Vagina (tissue), 2 donors: ENCODE measurements around the gene MLH3. TPM values are rescaled to one million over a fixed set of nuclear protein-coding genes. Genes with fewer than 3 reads are reported as not detected.

Experiments
- DNase-seq, 2 donors: peaks; one replicate each; pipeline ENCODE4 v3.0.0-alpha.2; 2017; ENCODE audit errors: extremely low spot score in 2 of 2
- H3K27ac ChIP-seq: fragments of 200-600 bp; sonication (generic); one replicate; pipeline ENCODE4 v1.5.1; 2019
- H3K27me3 ChIP-seq: fragments of 200-600 bp; sonication (generic); one replicate; pipeline ENCODE4 v1.5.1; 2019
- H3K36me3 ChIP-seq, 2 donors: fragments of 200-600 bp; sonication (generic); one replicate each; pipeline ENCODE4 v1.5.1; 2017 to 2019
- H3K4me1 ChIP-seq: fragments of 200-600 bp; sonication (generic); one replicate; pipeline ENCODE4 v1.5.1; 2019
- H3K4me3 ChIP-seq, 2 donors: fragments of 200-600 bp; sonication (generic); 1 replicate in 1 of 2; 2 replicates in 1 of 2; pipeline ENCODE4 v1.5.1; 2016 to 2019
- H3K9me3 ChIP-seq: fragments of 200-600 bp; sonication (generic); one replicate; pipeline ENCODE4 v1.5.1; 2019
- CTCF ChIP-seq, 3 experiments: fragments of 450-650 bp in 2 of 3; fragments of 200-600 bp in 1 of 3; sonication (generic) in 1 of 3; IDR thresholded peaks; one replicate each; pipeline ENCODE4 v1.5.1; 2017 to 2019; ENCODE audit warnings: antibody characterized with exemption in 3 of 3, mild to moderate bottlenecking in 2 of 3, moderate library complexity in 2 of 3
- POLR2A ChIP-seq, 2 donors: fragments of 450-650 bp; IDR thresholded peaks; one replicate each; pipeline ENCODE4 v1.6.1; 2017; ENCODE audit warnings: antibody characterized with exemption in 2 of 2, mild to moderate bottlenecking in 2 of 2, moderate library complexity in 2 of 2
- POLR2AphosphoS5 ChIP-seq, 2 donors: sonication (generic); formaldehyde crosslinking; IDR thresholded peaks; one replicate each; pipeline ENCODE4 v1.9.0; 2017; ENCODE audit warnings: antibody characterized with exemption in 2 of 2, mild to moderate bottlenecking in 2 of 2, low read depth in 1 of 2; ENCODE audit not compliant: insufficient read depth in 1 of 2
- intact Hi-C: fragments of 100-400 bp; cut with DNase I; formaldehyde crosslinking; loops from one replicate; pipeline ENCODE4 v1.15.1; 2023
- total RNA-seq: library from RNA; depleted of rRNA; stranded (reverse); fragments of >200 nt; gene quantifications from one replicate; pipeline ENCODE4 v1.2.3, GENCODE V29; 2016

The MLH3 gene
- total RNA-seq, 1 donor from 2014 or later: 32.9 TPM

- no peaks in the 10 kb centered on the region for H3K27me3 ChIP-seq
- H3K9me3 ChIP-seq: no peaks in the 10 kb centered on the region
- no peak overlapping the region for H3K4me3 ChIP-seq
- TF ChIP-seq CTCF (IDR thresholded peaks at IDR 0.05) (no peak), POLR2A (IDR thresholded peaks at IDR 0.05) (no peak), POLR2AphosphoS5 (IDR thresholded peaks at IDR 0.05; ENCODE audit: insufficient read depth in 1 of 2, low read depth in 1 of 2) (no peak)
- intact Hi-C loops: loop anchor here (10.0 kb wide), 2 partner anchors 53 to 173 kb away; no protein-coding TSS in a partner anchor
- no peaks in the 10 kb centered on the region for H3K4me1 ChIP-seq
- no peak overlapping the region for H3K27ac ChIP-seq
- H3K36me3 ChIP-seq: peaks cover 0 to 70% of the 10 kb centered on the region in 2 donors
- DNase-seq: no peak
Measured at GRCh38 chr14:75088153-75088552, 36.9 kb upstream of the MLH3 start.

- intact Hi-C loops: loop anchor here (10.0 kb wide), 2 partner anchors 50 to 170 kb away; no protein-coding TSS in a partner anchor
Measured at GRCh38 chr14:75084513-75084912, 33.2 kb upstream of the MLH3 start.

GRCh38 chr14:75083271-75083670, 32.0 kb upstream of the MLH3 start:
- H3K9me3 ChIP-seq: no peaks in the 10 kb centered on the region
- peaks cover 0 to 47% of the 10 kb centered on the region in 2 donors for H3K36me3 ChIP-seq
- no peak for TF ChIP-seq POLR2A (IDR thresholded peaks at IDR 0.05)
- no peak for TF ChIP-seq CTCF (IDR thresholded peaks at IDR 0.05)
- TF ChIP-seq POLR2AphosphoS5 (IDR thresholded peaks at IDR 0.05; ENCODE audit: insufficient read depth in 1 of 2, low read depth in 1 of 2): no peak
- no peak overlapping the region for H3K4me3 ChIP-seq
- no peaks in the 10 kb centered on the region for H3K27me3 ChIP-seq
- no peaks in the 10 kb centered on the region for H3K4me1 ChIP-seq
- no peak overlapping the region for H3K27ac ChIP-seq
- no peak for DNase-seq
- intact Hi-C loops: loop anchor here (10.0 kb wide), 2 partner anchors 48 to 168 kb away; no protein-coding TSS in a partner anchor

More at GRCh38 chr14:75084513-75084912, 33.2 kb upstream of the MLH3 start:
- no peak for DNase-seq
- no peaks in the 10 kb centered on the region for H3K9me3 ChIP-seq
- no peaks in the 10 kb centered on the region for H3K27me3 ChIP-seq
- H3K36me3 ChIP-seq: peaks cover 0 to 49% of the 10 kb centered on the region in 2 donors
- no peak for TF ChIP-seq POLR2A (IDR thresholded peaks at IDR 0.05)
- TF ChIP-seq CTCF (IDR thresholded peaks at IDR 0.05): no peak
- TF ChIP-seq POLR2AphosphoS5 (IDR thresholded peaks at IDR 0.05; ENCODE audit: insufficient read depth in 1 of 2, low read depth in 1 of 2): no peak
- no peak overlapping the region for H3K4me3 ChIP-seq
- H3K27ac ChIP-seq: no peak overlapping the region
- no peaks in the 10 kb centered on the region for H3K4me1 ChIP-seq

GRCh38 chr14:75081660-75082229, 30.5 kb upstream of the MLH3 start:
- peaks cover 0 to 34% of the 10 kb centered on the region in 2 donors for H3K36me3 ChIP-seq
- no peaks in the 10 kb centered on the region for H3K9me3 ChIP-seq
- no peak overlapping the region for H3K4me3 ChIP-seq
- intact Hi-C loops: loop anchor here (10.0 kb wide), 2 partner anchors 47 to 167 kb away; no protein-coding TSS in a partner anchor
- no peak for DNase-seq
- TF ChIP-seq POLR2AphosphoS5 (IDR thresholded peaks at IDR 0.05; ENCODE audit: insufficient read depth in 1 of 2, low read depth in 1 of 2): no peak
- TF ChIP-seq POLR2A (IDR thresholded peaks at IDR 0.05): no peak
- no peak for TF ChIP-seq CTCF (IDR thresholded peaks at IDR 0.05)
- no peaks in the 10 kb centered on the region for H3K4me1 ChIP-seq
- H3K27ac ChIP-seq: no peak overlapping the region
- H3K27me3 ChIP-seq: no peaks in the 10 kb centered on the region

- Histone ChIP-seq H3K9me3 (no peaks in the 10 kb centered on the region), H3K27ac (no peak overlapping the region), H3K27me3 (no peaks in the 10 kb centered on the region), H3K4me3 (no peak overlapping the region), H3K4me1 (no peaks in the 10 kb centered on the region), H3K36me3 (peaks cover 0 to 11% of the 10 kb centered on the region in 2 donors)
- TF ChIP-seq POLR2A (IDR thresholded peaks at IDR 0.05) (no peak), CTCF (IDR thresholded peaks at IDR 0.05) (no peak), POLR2AphosphoS5 (IDR thresholded peaks at IDR 0.05; ENCODE audit: insufficient read depth in 1 of 2, low read depth in 1 of 2) (no peak)
- intact Hi-C loops: loop anchor here (2.0 kb wide), 1 partner anchor 219 kb away; no protein-coding TSS in a partner anchor
- DNase-seq: no peak
Measured at GRCh38 chr14:75079521-75079920, 28.3 kb upstream of the MLH3 start.
